IMR-90 (cell line): Measurements from ENCODE around the gene DOK1. TPM values are rescaled to one million over a fixed set of nuclear protein-coding genes. Genes with fewer than 3 reads are reported as not detected.

ENCODE experiments used
- ATAC-seq: fragments of 200-7000 bp; cut with Tn5 transposase; 2 replicates; pipeline ENCODE4 v1.9.1; 2020; ENCODE audit warnings: low read depth, mild to moderate bottlenecking, moderate library complexity
- BruUV-seq: library from RNA; stranded (reverse); fragments of 400-500 nt; replicated peaks from 2 replicates; lab custom pipeline; 2021; lab: Mats Ljungman, UMichigan
- CTCF ChIA-PET: fragments of 300-600 bp; formaldehyde crosslinking; extraction: SDS; loops from one replicate; lab custom pipeline; 2021; ENCODE audit warnings: antibody characterized with exemption; lab: Yijun Ruan, JAX
- POLR2A ChIA-PET: fragments of 300-600 bp; sonication (Branson Sonifier 250); formaldehyde crosslinking; loops from one replicate; lab custom pipeline; 2022; ENCODE audit warnings: antibody characterized with exemption; ENCODE audit not compliant: unreplicated experiment; lab: Charles Lee
- DNase-seq: peaks from one replicate; pipeline ENCODE4 v3.0.0; 2013
- H2AFZ ChIP-seq: replicated peaks from 2 replicates; pipeline ENCODE3; 2013; ENCODE audit warnings: low read length, mild to moderate bottlenecking; ENCODE audit not compliant: poor library complexity
- H2AK5ac ChIP-seq: 2 replicates; pipeline ENCODE4 v1.6.1; 2013; ENCODE audit warnings: low read depth, low read length, inconsistent platforms
- H2AK9ac ChIP-seq: replicated peaks from 2 replicates; pipeline ENCODE3; 2013; ENCODE audit warnings: mild to moderate bottlenecking, low read depth, low read length, moderate library complexity; ENCODE audit not compliant: poor library complexity
- H2BK120ac ChIP-seq: 2 replicates; pipeline ENCODE4 v1.6.1; 2013; ENCODE audit warnings: low read depth, low read length, inconsistent platforms
- H2BK15ac ChIP-seq: 3 replicates; pipeline ENCODE4 v1.6.1; 2013; ENCODE audit warnings: low read depth, low read length, inconsistent platforms
- H2BK20ac ChIP-seq: 2 replicates; pipeline ENCODE4 v1.6.1; 2013; ENCODE audit warnings: low read depth, mild to moderate bottlenecking, inconsistent platforms, low read length, moderate library complexity
- H2BK5ac ChIP-seq: 2 replicates; pipeline ENCODE4 v1.6.1; 2013; ENCODE audit warnings: mild to moderate bottlenecking, low read depth, low read length, inconsistent platforms; ENCODE audit not compliant: poor library complexity, severe bottlenecking
- H3K14ac ChIP-seq: replicated peaks from 2 replicates; pipeline ENCODE4 v1.6.1; 2013; ENCODE audit warnings: low read depth, low read length, inconsistent platforms
- H3K18ac ChIP-seq: 2 replicates; pipeline ENCODE4 v1.6.1; 2013; ENCODE audit warnings: low read depth, low read length, control low read depth
- H3K23ac ChIP-seq: 2 replicates; pipeline ENCODE4 v1.6.1; 2013; ENCODE audit warnings: low read depth, low read length, inconsistent platforms
- H3K27ac ChIP-seq: 2 replicates; pipeline ENCODE4 v1.5.1; 2013; ENCODE audit warnings: mild to moderate bottlenecking, control low read depth, low read length; ENCODE audit not compliant: insufficient read depth
- H3K27me3 ChIP-seq: 2 replicates; pipeline ENCODE4 v1.6.1; 2013; ENCODE audit warnings: low read length; ENCODE audit not compliant: control insufficient read depth, insufficient read depth
- H3K36me3 ChIP-seq: 2 replicates; pipeline ENCODE4 v1.6.1; 2013; ENCODE audit warnings: low read length, mixed read lengths; ENCODE audit not compliant: control insufficient read depth, insufficient read depth
- H3K4ac ChIP-seq: 2 replicates; pipeline ENCODE4 v1.6.1; 2013; ENCODE audit warnings: low read depth, low read length, inconsistent platforms
- H3K4me1 ChIP-seq: 2 replicates; pipeline ENCODE4 v1.6.1; 2013; ENCODE audit warnings: low read length, mixed read lengths; ENCODE audit not compliant: control insufficient read depth, insufficient read depth
- H3K4me2 ChIP-seq: 2 replicates; pipeline ENCODE4 v1.6.1; 2013; ENCODE audit warnings: low read depth, mild to moderate bottlenecking, control low read depth, low read length, moderate library complexity
- H3K4me3 ChIP-seq: 2 replicates; pipeline ENCODE4 v1.5.1; 2013; ENCODE audit warnings: low read depth, mild to moderate bottlenecking, control low read depth, low read length, moderate library complexity; ENCODE audit not compliant: insufficient read depth
- H3K56ac ChIP-seq: 2 replicates; pipeline ENCODE4 v1.6.1; 2013; ENCODE audit warnings: low read length, inconsistent platforms; ENCODE audit not compliant: insufficient read depth; ENCODE audit errors: extremely low read depth
- H3K79me1 ChIP-seq, 2 experiments: 2 replicates each; pipeline ENCODE4 v1.6.1; 2013; ENCODE audit warnings: low read length in 2 of 2, inconsistent platforms in 1 of 2, low read depth in 1 of 2
- H3K9ac ChIP-seq: 2 replicates; pipeline ENCODE4 v1.6.1; 2013; ENCODE audit warnings: low read depth, low read length, control low read depth
- H3K9me1 ChIP-seq: 2 replicates; pipeline ENCODE4 v1.6.1; 2013; ENCODE audit warnings: low read length, inconsistent platforms; ENCODE audit not compliant: insufficient read depth
- H3K9me3 ChIP-seq: 2 replicates; pipeline ENCODE4 v1.6.1; 2013; ENCODE audit warnings: low read length; ENCODE audit not compliant: control insufficient read depth, insufficient read depth
- H4K20me1 ChIP-seq: 2 replicates; pipeline ENCODE4 v1.6.1; 2013; ENCODE audit warnings: low read length, inconsistent platforms; ENCODE audit not compliant: insufficient read depth
- H4K5ac ChIP-seq: 2 replicates; pipeline ENCODE4 v1.6.1; 2013; ENCODE audit warnings: mild to moderate bottlenecking, low read depth, low read length, control low read depth
- H4K8ac ChIP-seq, 2 experiments: 2 replicates each; pipeline ENCODE4 v1.6.1; 2013; ENCODE audit warnings: low read depth in 2 of 2, low read length in 2 of 2, control low read depth in 1 of 2, inconsistent platforms in 1 of 2
- H4K91ac ChIP-seq: 2 replicates; pipeline ENCODE4 v1.6.1; 2013; ENCODE audit warnings: low read depth, low read length, inconsistent platforms; ENCODE audit not compliant: insufficient read depth
- BHLHE40 ChIP-seq: fragments of 150-350 bp; IDR thresholded peaks from 2 replicates; pipeline ENCODE4 v1.6.1; 2016; ENCODE audit warnings: mild to moderate bottlenecking, low read depth, low read length
- FOS ChIP-seq: fragments of 150-350 bp; IDR thresholded peaks from 2 replicates; pipeline ENCODE4 v1.6.1; 2016; ENCODE audit warnings: low read depth, low read length
- dilution Hi-C: fragments of 300-500 bp; cut with HindIII; formaldehyde crosslinking; loops from one replicate; pipeline ENCODE4 v1.14.3; 2018; ENCODE audit warnings: low sequenced_read_pairs; ENCODE audit not compliant: unreplicated experiment
- in situ Hi-C: fragments of 300-500 bp; cut with MboI; formaldehyde crosslinking; loops from 3 replicates; pipeline ENCODE4 v1.14.3; 2019; ENCODE audit warnings: low sequenced_read_pairs, inconsistent platforms, mixed read lengths
- intact Hi-C: fragments of 100-400 bp; cut with micrococcal nuclease; formaldehyde crosslinking; loops from 2 replicates; pipeline ENCODE4 v1.10.0; 2022
- polyA plus RNA-seq, 3 experiments: library from polyadenylated mRNA; depleted of rRNA; stranded (reverse); fragments of >200 nt; gene quantifications; 2 replicates each; pipeline ENCODE4 v1.2.3, GENCODE V29; 2012; ENCODE audit warnings: low replicate concordance in 1 of 3
- total RNA-seq: library from RNA; depleted of rRNA; stranded (reverse); fragments of >200 nt; gene quantifications from 2 replicates; pipeline ENCODE4 v1.2.3, GENCODE V29; 2012

Gene DOK1
- total and polyA plus RNA-seq, 2 of the 4 experiments (the other 2 are of a cell fraction), result 15.4 to 17.6 TPM

GRCh38 chr2:74583504-74583903 is 29.0 kb downstream of the DOK1 start:
- Histone ChIP-seq H2BK5ac (peak overlapping the region; percentile 77), H3K4me2 (peak overlapping the region; percentile 25; the same call in 1 of the 2 replicates), H4K20me1 (no peaks in the 10 kb centered on the region), H3K4me1 (peaks cover 11% of the 10 kb centered on the region), H3K4ac (peak overlapping the region; percentile 89), H2BK20ac (peak overlapping the region; percentile 95), H2AK9ac (no peak overlapping the region), H3K4me3 (no peak overlapping the region), H4K8ac (peak overlapping the region; percentile 80), H3K27ac (peak overlapping the region; percentile 97), H2BK15ac (peak overlapping the region; percentile 94; the same call in 2 of the 3 replicates), H4K91ac (peak overlapping the region; percentile 80), H4K5ac (peak overlapping the region; percentile 37; the same call in 1 of the 2 replicates), H3K56ac (peak overlapping the region; percentile 47; the same call in 1 of the 2 replicates), H3K23ac (0 out of 2 replicates have a peak overlapping the region, but pooled peaks have one; percentile 10), H2AFZ (peak overlapping the region; percentile 85), H3K9ac (no peak overlapping the region), H2BK120ac (peak overlapping the region; percentile 43), H3K27me3 (no peaks in the 10 kb centered on the region), H3K9me3 (no peaks in the 10 kb centered on the region), H3K79me1 (no peaks in the 10 kb centered on the region), H3K9me1 (peaks cover 7% of the 10 kb centered on the region), H3K36me3 (no peaks in the 10 kb centered on the region), H3K18ac (peak overlapping the region; percentile 62), H2AK5ac (peak overlapping the region; percentile 96), H3K14ac (peak overlapping the region; percentile 89)
- peak; percentile 58 for DNase-seq
- TF ChIP-seq BHLHE40 (no peak), FOS (peak; percentile 77)
- ChIA-PET CTCF (interaction anchor here (0.8 to 0.9 kb wide), 2 partner anchors 93 to 405 kb away, joined by 3 to 4 read pairs; partner anchors contain the start of gene MOB1A), POLR2A (interaction anchor here (0.7 to 1.2 kb wide), 2 partner anchors 29 to 70 kb away, joined by 3 to 19 read pairs; partner anchors contain the start of gene SEMA4F)
- dilution Hi-C loops (no loop called here), in situ Hi-C loops (no loop called here), intact Hi-C loops (no loop called here)
- BruUV-seq, result no TSS peak
- peak; percentile 59 for ATAC-seq
